SK-N-MC (cell line): ENCODE measurements around the gene TBC1D12.

Experiments used
- DNase-seq: peaks from one replicate; pipeline ENCODE4 v3.0.0-alpha.2; 2011; ENCODE audit warnings: low read depth, low spot score
- H3K27ac ChIP-seq: fragments of 200-600 bp; sonication (generic); 2 replicates; pipeline ENCODE4 v1.5.1; 2016; ENCODE audit warnings: mixed run types
- H3K36me3 ChIP-seq: fragments of 200-600 bp; sonication (generic); 2 replicates; pipeline ENCODE4 v1.6.1; 2017; ENCODE audit warnings: antibody characterized with exemption, low read length, mixed read lengths; ENCODE audit not compliant: insufficient read depth
- H3K4me3 ChIP-seq: fragments of 200-600 bp; sonication (generic); 2 replicates; pipeline ENCODE4 v1.5.1; 2016
- H3K9ac ChIP-seq: fragments of 200-600 bp; sonication (generic); 2 replicates; pipeline ENCODE4 v1.8.0; 2017; ENCODE audit warnings: mixed run types, mixed read lengths; ENCODE audit not compliant: insufficient read length
- H3K9me3 ChIP-seq: fragments of 200-600 bp; sonication (generic); 2 replicates; pipeline ENCODE4 v1.6.1; 2017; ENCODE audit warnings: low read depth, mild to moderate bottlenecking, antibody characterized with exemption, low read length, moderate library complexity, mixed read lengths
- EZH2 ChIP-seq: fragments of 200-600 bp; sonication (generic); IDR thresholded peaks from one replicate; pipeline ENCODE4 v1.6.1; 2017; ENCODE audit warnings: antibody characterized with exemption
- FOXP2 ChIP-seq: optimal IDR thresholded peaks from 2 replicates; pipeline ENCODE3; 2011; ENCODE audit warnings: mild to moderate bottlenecking, moderate library complexity; ENCODE audit not compliant: insufficient read depth; ENCODE audit errors: extremely low read length, control extremely low read depth
- POLR2AphosphoS5 ChIP-seq: IDR thresholded peaks from 2 replicates; pipeline ENCODE4 v1.6.1; 2012; ENCODE audit warnings: mild to moderate bottlenecking, low read depth, low read length, borderline replicate concordance

Gene TBC1D12

GRCh38 chr10:94428766-94429707 lies 26.7 kb downstream of the TBC1D12 start:
- no peak for DNase-seq
- Histone ChIP-seq H3K9me3 (no peaks in the 10 kb centered on the region), H3K4me3 (no peak overlapping the region), H3K27ac (no peak overlapping the region), H3K36me3 (no peaks in the 10 kb centered on the region), H3K9ac (no peak overlapping the region)
- no peak for TF ChIP-seq POLR2AphosphoS5

GRCh38 chr10:94430701-94431100 lies 28.4 kb downstream of the TBC1D12 start:
- Histone ChIP-seq H3K27ac (no peak overlapping the region), H3K9me3 (no peaks in the 10 kb centered on the region), H3K36me3 (no peaks in the 10 kb centered on the region), H3K9ac (no peak overlapping the region), H3K4me3 (no peak overlapping the region)
- no peak for DNase-seq
- no peak for TF ChIP-seq EZH2
- no peak for TF ChIP-seq POLR2AphosphoS5
- TF ChIP-seq FOXP2, result no peak

GRCh38 chr10:94432443-94432842 lies 30.1 kb downstream of the TBC1D12 start:
- H3K9ac ChIP-seq, result no peak overlapping the region
- H3K36me3 ChIP-seq, result no peaks in the 10 kb centered on the region
- DNase-seq, result no peak
- TF ChIP-seq FOXP2 (no peak), EZH2 (no peak), POLR2AphosphoS5 (no peak)
- H3K9me3 ChIP-seq, result no peaks in the 10 kb centered on the region
- no peak overlapping the region for H3K27ac ChIP-seq
- no peak overlapping the region for H3K4me3 ChIP-seq

- no peak for DNase-seq
- no peaks in the 10 kb centered on the region for H3K36me3 ChIP-seq
- no peaks in the 10 kb centered on the region for H3K9me3 ChIP-seq
- H3K4me3 ChIP-seq, result no peak overlapping the region
- no peak overlapping the region for H3K9ac ChIP-seq
- H3K27ac ChIP-seq, result no peak overlapping the region
- TF ChIP-seq POLR2AphosphoS5 (no peak), EZH2 (no peak), FOXP2 (no peak)
Measured at GRCh38 chr10:94439275-94439861, 37.0 kb downstream of the TBC1D12 start.

- no peaks in the 10 kb centered on the region for H3K36me3 ChIP-seq
- DNase-seq, result no peak
- H3K9ac ChIP-seq, result no peak overlapping the region
- no peak overlapping the region for H3K4me3 ChIP-seq
- no peak overlapping the region for H3K27ac ChIP-seq
- H3K9me3 ChIP-seq, result no peaks in the 10 kb centered on the region
- TF ChIP-seq EZH2, result no peak
- no peak for TF ChIP-seq POLR2AphosphoS5
- TF ChIP-seq FOXP2, result no peak
Measured at GRCh38 chr10:94440096-94440495, 37.8 kb downstream of the TBC1D12 start.

GRCh38 chr10:94443047-94443446 lies 40.7 kb downstream of the TBC1D12 start:
- TF ChIP-seq EZH2 (no peak), POLR2AphosphoS5 (no peak), FOXP2 (no peak)
- DNase-seq, result no peak
- no peaks in the 10 kb centered on the region for H3K36me3 ChIP-seq
- no peak overlapping the region for H3K9ac ChIP-seq
- H3K9me3 ChIP-seq, result no peaks in the 10 kb centered on the region
- no peak overlapping the region for H3K27ac ChIP-seq
- no peak overlapping the region for H3K4me3 ChIP-seq

GRCh38 chr10:94443549-94443948 lies 41.2 kb downstream of the TBC1D12 start:
- no peak overlapping the region for H3K27ac ChIP-seq
- H3K36me3 ChIP-seq, result no peaks in the 10 kb centered on the region
- TF ChIP-seq FOXP2, result no peak
- no peak for TF ChIP-seq EZH2
- TF ChIP-seq POLR2AphosphoS5, result no peak
- H3K4me3 ChIP-seq, result no peak overlapping the region
- no peaks in the 10 kb centered on the region for H3K9me3 ChIP-seq
- H3K9ac ChIP-seq, result no peak overlapping the region
- DNase-seq, result no peak

- no peak overlapping the region for H3K9ac ChIP-seq
Measured at GRCh38 chr10:94450782-94451181, 48.4 kb downstream of the TBC1D12 start.

More at GRCh38 chr10:94450782-94451181, 48.4 kb downstream of the TBC1D12 start:
- no peak for DNase-seq
- Histone ChIP-seq H3K9me3 (no peaks in the 10 kb centered on the region), H3K4me3 (no peak overlapping the region), H3K27ac (no peak overlapping the region), H3K36me3 (no peaks in the 10 kb centered on the region)
- TF ChIP-seq EZH2 (no peak), POLR2AphosphoS5 (no peak), FOXP2 (no peak)
